ENCODE data around the gene LIF. TPM values are rescaled to one million over a fixed set of nuclear protein-coding genes. Genes with fewer than 3 reads are reported as not detected.
A peak's percentile ranks its signal among the peaks of the same experiment; 100 is the strongest.

The LIF gene
- polyA plus RNA-seq, 2 of the 4 experiments (the other 2 are of a cell fraction), result 40.7 to 54.5 TPM

- POLR2A ChIA-PET, result interaction anchor here (0.5 to 1.6 kb wide), 4 partner anchors 38 to 135 kb away, joined by 3 to 6 read pairs (median 4); partner anchors contain the start of genes RNF215 and TBC1D10A
Observed at GRCh38 chr22:30288419-30289140, 42.0 kb upstream of the LIF start.

DNA sequence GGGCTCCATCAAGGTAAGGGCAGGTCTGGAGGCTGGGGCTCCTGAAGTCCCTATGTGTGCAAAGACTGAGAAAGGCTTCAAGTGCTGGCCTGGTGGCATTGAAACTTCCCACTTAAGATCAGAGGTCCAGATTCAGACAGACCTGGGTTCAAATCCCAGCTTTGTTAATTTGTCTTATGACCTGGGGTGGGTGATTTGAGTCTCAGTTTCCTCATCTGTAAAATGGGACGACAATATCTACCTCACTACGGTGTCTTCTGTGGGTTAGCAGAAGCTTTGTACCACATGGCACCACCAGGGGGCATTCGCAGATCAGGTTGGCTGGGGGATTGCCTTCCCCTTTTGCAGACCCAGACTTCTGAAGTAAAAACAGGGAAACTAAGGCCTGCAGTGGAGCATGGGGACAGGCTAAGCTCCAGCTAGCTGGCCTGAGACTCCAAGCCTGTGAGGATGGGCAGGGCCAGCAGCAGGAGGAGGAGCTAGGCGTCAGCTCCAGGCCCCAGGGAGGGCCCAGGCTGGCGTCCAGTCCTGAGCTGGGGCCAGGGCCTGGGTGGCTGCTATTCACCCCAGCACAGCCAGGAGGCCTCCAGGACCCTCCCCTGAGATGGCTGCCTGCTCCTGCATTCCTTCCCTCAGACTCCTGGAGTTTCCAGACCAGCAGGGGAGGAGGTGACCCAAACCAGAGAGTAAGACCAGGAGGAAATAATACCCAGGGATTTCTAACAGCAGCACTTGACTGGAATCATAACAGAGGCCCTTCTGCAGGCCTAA lies 41.3 kb upstream of the LIF start:
- Histone ChIP-seq H3K4me2 (peak overlapping the region; percentile 92), H3K4me3 (peak overlapping the region; percentile 72), H3K4me1 (peaks cover 40% of the 10 kb centered on the region), H3K27ac (peak overlapping the region; percentile 76 to 92), H3K9me3 (no peaks in the 10 kb centered on the region)
- peak; percentile 76 to 91 for DNase-seq (ENCODE audit: low read depth in 1 of 2, low spot score in 1 of 2)
- ChIA-PET CTCF (interaction anchor here (0.6 to 4.0 kb wide), 63 partner anchors 9 to 371 kb away, joined by 3 to 37 read pairs (median 6); partner anchors contain the start of genes CCDC157, MTFP1, RNF215 and SF3A1), POLR2A (interaction anchor here (0.5 to 1.6 kb wide), 4 partner anchors 39 to 136 kb away, joined by 3 to 6 read pairs (median 4); partner anchors contain the start of genes RNF215 and TBC1D10A)
- peak; percentile 68 to 86 for ATAC-seq
- 51% methylated on average over 3 of the region's 5 CpGs for WGBS (ENCODE audit: missing lambda C conversion rate)
- no peak for FAIRE-seq
- TF ChIP-seq, protein P1, sequence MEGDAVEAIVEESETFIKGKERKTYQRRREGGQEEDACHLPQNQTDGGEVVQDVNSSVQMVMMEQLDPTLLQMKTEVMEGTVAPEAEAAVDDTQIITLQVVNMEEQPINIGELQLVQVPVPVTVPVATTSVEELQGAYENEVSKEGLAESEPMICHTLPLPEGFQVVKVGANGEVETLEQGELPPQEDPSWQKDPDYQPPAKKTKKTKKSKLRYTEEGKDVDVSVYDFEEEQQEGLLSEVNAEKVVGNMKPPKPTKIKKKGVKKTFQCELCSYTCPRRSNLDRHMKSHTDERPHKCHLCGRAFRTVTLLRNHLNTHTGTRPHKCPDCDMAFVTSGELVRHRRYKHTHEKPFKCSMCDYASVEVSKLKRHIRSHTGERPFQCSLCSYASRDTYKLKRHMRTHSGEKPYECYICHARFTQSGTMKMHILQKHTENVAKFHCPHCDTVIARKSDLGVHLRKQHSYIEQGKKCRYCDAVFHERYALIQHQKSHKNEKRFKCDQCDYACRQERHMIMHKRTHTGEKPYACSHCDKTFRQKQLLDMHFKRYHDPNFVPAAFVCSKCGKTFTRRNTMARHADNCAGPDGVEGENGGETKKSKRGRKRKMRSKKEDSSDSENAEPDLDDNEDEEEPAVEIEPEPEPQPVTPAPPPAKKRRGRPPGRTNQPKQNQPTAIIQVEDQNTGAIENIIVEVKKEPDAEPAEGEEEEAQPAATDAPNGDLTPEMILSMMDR (IDR thresholded peaks at IDR 0.05), result peak; percentile 51
- no peak for TF ChIP-seq ELK1 (IDR thresholded peaks at IDR 0.05; ENCODE audit: low read depth, low read length)
- TF ChIP-seq ZFP36 (IDR thresholded peaks at IDR 0.05; ENCODE audit: borderline replicate concordance, partially characterized antibody), result no peak
- peak; percentile 67 to 74 for TF ChIP-seq RAD21 (conservative IDR thresholded peaks at IDR 0.05 in 1 of 2, IDR thresholded peaks at IDR 0.05 in 1 of 2)
- TF ChIP-seq GATA3 (IDR thresholded peaks at IDR 0.05; ENCODE audit: borderline replicate concordance), result no peak
- TF ChIP-seq POLR2AphosphoS2 (conservative IDR thresholded peaks at IDR 0.05; ENCODE audit: low read length), result no peak
- no peak for TF ChIP-seq JUN (IDR thresholded peaks at IDR 0.05)
- no peak for TF ChIP-seq NR3C1 (IDR thresholded peaks at IDR 0.05)
- peak; percentile 19; the same call in 1 of the 2 replicates for TF ChIP-seq POLR2A (IDR thresholded peaks at IDR 0.05; ENCODE audit: low read length)
- TF ChIP-seq BHLHE40 (IDR thresholded peaks at IDR 0.05; ENCODE audit: low read depth, low read length), result no peak
- TF ChIP-seq ATOH8 (CRISPR knock-in tag; IDR thresholded peaks at IDR 0.05; ENCODE audit: low read depth), result 0 out of 2 replicates have a peak, but pooled peaks have one; percentile 24

More at GRCh38 chr22:30288419-30289140, 42.0 kb upstream of the LIF start:
- FAIRE-seq (no peak), DNase-seq (ENCODE audit: low read depth in 1 of 2, low spot score in 1 of 2) (peak in 1 of 2 experiments; percentile 25), ATAC-seq (no peak)
- TF ChIP-seq FOSB (CRISPR knock-in tag; IDR thresholded peaks at IDR 0.05) (0 out of 2 replicates have a peak, but pooled peaks have one; percentile 34), KDM1A (IDR thresholded peaks at IDR 0.05; ENCODE audit: low read depth) (0 out of 2 replicates have a peak, but pooled peaks have one; percentile 11), RAD21 (conservative IDR thresholded peaks at IDR 0.05 in 1 of 2, IDR thresholded peaks at IDR 0.05 in 1 of 2) (no peak), TP53 (CRISPR knock-in tag; IDR thresholded peaks at IDR 0.05) (no peak), RARB (CRISPR knock-in tag; IDR thresholded peaks at IDR 0.05) (no peak), ATOH8 (CRISPR knock-in tag; IDR thresholded peaks at IDR 0.05; ENCODE audit: low read depth) (no peak), HOXA7 (CRISPR knock-in tag; IDR thresholded peaks at IDR 0.05) (no peak), FOSL2 (IDR thresholded peaks at IDR 0.05) (no peak), FOSL2 (CRISPR knock-in tag; IDR thresholded peaks at IDR 0.05) (no peak), CHD2 (IDR thresholded peaks at IDR 0.05; ENCODE audit: low read length, partially characterized antibody) (no peak), ZFP36 (IDR thresholded peaks at IDR 0.05; ENCODE audit: borderline replicate concordance, partially characterized antibody) (peak; percentile 76), JUN (IDR thresholded peaks at IDR 0.05) (no peak)
- TF ChIP-seq, protein P2, sequence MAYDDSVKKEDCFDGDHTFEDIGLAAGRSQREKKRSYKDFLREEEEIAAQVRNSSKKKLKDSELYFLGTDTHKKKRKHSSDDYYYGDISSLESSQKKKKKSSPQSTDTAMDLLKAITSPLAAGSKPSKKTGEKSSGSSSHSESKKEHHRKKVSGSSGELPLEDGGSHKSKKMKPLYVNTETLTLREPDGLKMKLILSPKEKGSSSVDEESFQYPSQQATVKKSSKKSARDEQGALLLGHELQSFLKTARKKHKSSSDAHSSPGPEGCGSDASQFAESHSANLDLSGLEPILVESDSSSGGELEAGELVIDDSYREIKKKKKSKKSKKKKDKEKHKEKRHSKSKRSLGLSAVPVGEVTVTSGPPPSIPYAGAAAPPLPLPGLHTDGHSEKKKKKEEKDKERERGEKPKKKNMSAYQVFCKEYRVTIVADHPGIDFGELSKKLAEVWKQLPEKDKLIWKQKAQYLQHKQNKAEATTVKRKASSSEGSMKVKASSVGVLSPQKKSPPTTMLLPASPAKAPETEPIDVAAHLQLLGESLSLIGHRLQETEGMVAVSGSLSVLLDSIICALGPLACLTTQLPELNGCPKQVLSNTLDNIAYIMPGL (CRISPR knock-in tag; IDR thresholded peaks at IDR 0.05; ENCODE audit: borderline replicate concordance), result no peak
- TF ChIP-seq, protein P1 (IDR thresholded peaks at IDR 0.05), result no peak
- peak overlapping the region; percentile 92 for H3K4me2 ChIP-seq
- peak overlapping the region; percentile 72 for H3K4me3 ChIP-seq
- H3K27ac ChIP-seq, result peak overlapping the region; percentile 76 to 92
- no peaks in the 10 kb centered on the region for H3K9me3 ChIP-seq
- 5% methylated on average over 17 of the region's 27 CpGs for WGBS (ENCODE audit: missing lambda C conversion rate)
- CTCF ChIA-PET, result interaction anchor here (0.6 to 4.0 kb wide), 56 partner anchors 9 to 370 kb away, joined by 3 to 37 read pairs (median 6); partner anchors contain the start of genes CCDC157, MTFP1, RNF215 and SF3A1
- H3K4me1 ChIP-seq, result peaks cover 40% of the 10 kb centered on the region

All from A549 (cell line).